ENCODE measurements around the gene PRAMEF26. TPM values are rescaled to one million over a fixed set of nuclear protein-coding genes. Genes with fewer than 3 reads are reported as not detected.
"Not testable (repeated sequence)": the region's sequence is repeated elsewhere in the genome, so short reads cannot be mapped to it uniquely, and the experiment has no call there.

PRAMEF26 gene
- total RNA-seq (2021; ENCODE audit: unreplicated experiment) (not detected), Bru-seq, nascent RNA (not detected), BruChase-seq, experiment 1, labeled RNA remaining after a 2-hour chase (not detected), BruChase-seq, experiment 2, labeled RNA remaining after a 6-hour chase (not detected)
- polyA plus RNA-seq (2012; ENCODE audit: insufficient read length) = not detected
- long read RNA-seq = 0 reads

DNA sequence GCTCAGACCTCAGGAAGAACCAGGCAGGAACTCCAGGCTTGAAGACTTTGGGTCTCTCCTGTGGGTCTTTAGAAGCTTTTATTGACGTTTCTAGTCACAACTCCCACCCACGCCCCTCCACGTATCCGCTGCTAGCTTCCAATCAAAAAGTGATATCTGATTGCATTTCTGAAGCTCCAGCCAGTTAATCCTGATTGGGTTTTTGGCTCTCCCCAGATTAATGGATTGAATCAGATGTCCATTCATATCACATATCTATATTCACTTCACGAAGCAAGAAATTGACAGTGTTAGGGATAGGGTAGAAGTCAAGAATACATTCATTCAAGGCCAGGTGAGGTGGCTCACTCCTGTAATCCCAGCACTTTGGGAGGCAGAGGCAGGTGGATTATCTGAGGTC is at the start of gene PRAMEF26:
TSS of gene PRAMEF26 (minus strand) at position 101 of the 400 bp plus-strand sequence. CDS start 2,914 bp downstream, outside the sequence.
- H3K4me3 ChIP-seq (ENCODE audit: low read depth in 2 of 2, low read length in 2 of 2); H3K4me1 ChIP-seq (ENCODE audit: control insufficient read depth, insufficient read depth, low read length); DNase-seq (ENCODE audit: low read depth, low spot score); in situ Hi-C loops (cut with HindIII; ENCODE audit: low pct_unique_long_range_greater_than_20kb, low sequenced_read_pairs); CTCF ChIA-PET; H3K27ac ChIP-seq (ENCODE audit: low read length); H3K36me3 ChIP-seq (ENCODE audit: control insufficient read depth, insufficient read depth, low read length); ATAC-seq; H3K27me3 ChIP-seq (ENCODE audit: control insufficient read depth, insufficient read depth, low read length); BruUV-seq (replicated peaks); intact Hi-C loops (cut with micrococcal nuclease; ENCODE audit: unreplicated experiment); H3K9me3 ChIP-seq (ENCODE audit: control insufficient read depth, insufficient read depth, low read depth, low read length); POLR2A ChIA-PET: not testable (repeated sequence)

GRCh38 chr1:13201309-13201708 is 45.5 kb upstream of the PRAMEF26 start, which contains the start of gene PRAMEF13:
Gene PRAMEF13 (minus strand): TSS chr1:13201409. CDS start chr1:13199589, 1,820 bp downstream.
- H3K9me3 ChIP-seq (ENCODE audit: control insufficient read depth, insufficient read depth, low read depth, low read length); H3K36me3 ChIP-seq (ENCODE audit: control insufficient read depth, insufficient read depth, low read length); intact Hi-C loops (cut with micrococcal nuclease; ENCODE audit: unreplicated experiment); H3K4me1 ChIP-seq (ENCODE audit: control insufficient read depth, insufficient read depth, low read length); CTCF ChIA-PET; ATAC-seq; H3K27ac ChIP-seq (ENCODE audit: low read length); POLR2A ChIA-PET; in situ Hi-C loops (cut with HindIII; ENCODE audit: low pct_unique_long_range_greater_than_20kb, low sequenced_read_pairs); BruUV-seq (replicated peaks); DNase-seq (ENCODE audit: low read depth, low spot score); H3K27me3 ChIP-seq (ENCODE audit: control insufficient read depth, insufficient read depth, low read length); H3K4me3 ChIP-seq (ENCODE audit: low read depth in 2 of 2, low read length in 2 of 2): not testable (repeated sequence)

DNA sequence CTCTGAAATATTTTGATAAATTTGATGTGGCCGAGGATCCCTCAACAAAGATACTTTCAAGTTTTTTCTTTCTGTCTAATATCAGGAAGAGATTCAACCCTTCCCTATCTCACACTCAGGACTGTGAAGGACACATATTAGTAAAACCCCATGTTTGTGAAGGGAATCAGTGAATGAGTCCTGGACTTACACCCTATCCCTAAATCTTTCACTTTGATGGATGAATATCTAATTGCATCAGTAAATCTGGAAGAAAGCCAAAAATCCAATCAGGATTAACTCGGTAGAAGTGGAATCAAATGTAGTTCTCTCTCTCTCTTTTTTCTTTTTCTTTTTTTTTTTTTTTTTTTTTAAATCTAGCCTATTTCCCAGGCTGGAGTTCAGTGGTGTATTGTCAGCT is 15.7 kb upstream of the PRAMEF26 start, which contains the start of gene PRAMEF9:
TSS of gene PRAMEF9 (plus strand) at position 301 of the 400 bp plus-strand sequence. CDS start 3,433 bp downstream, outside the sequence.
- intact Hi-C loops (cut with micrococcal nuclease; ENCODE audit: unreplicated experiment); H3K27ac ChIP-seq (ENCODE audit: low read length); H3K36me3 ChIP-seq (ENCODE audit: control insufficient read depth, insufficient read depth, low read length); H3K4me1 ChIP-seq (ENCODE audit: control insufficient read depth, insufficient read depth, low read length); DNase-seq (ENCODE audit: low read depth, low spot score); H3K4me3 ChIP-seq (ENCODE audit: low read depth in 2 of 2, low read length in 2 of 2); BruUV-seq (replicated peaks); CTCF ChIA-PET; H3K27me3 ChIP-seq (ENCODE audit: control insufficient read depth, insufficient read depth, low read length); in situ Hi-C loops (cut with HindIII; ENCODE audit: low pct_unique_long_range_greater_than_20kb, low sequenced_read_pairs); ATAC-seq; POLR2A ChIA-PET; H3K9me3 ChIP-seq (ENCODE audit: control insufficient read depth, insufficient read depth, low read depth, low read length): not testable (repeated sequence)

DNA sequence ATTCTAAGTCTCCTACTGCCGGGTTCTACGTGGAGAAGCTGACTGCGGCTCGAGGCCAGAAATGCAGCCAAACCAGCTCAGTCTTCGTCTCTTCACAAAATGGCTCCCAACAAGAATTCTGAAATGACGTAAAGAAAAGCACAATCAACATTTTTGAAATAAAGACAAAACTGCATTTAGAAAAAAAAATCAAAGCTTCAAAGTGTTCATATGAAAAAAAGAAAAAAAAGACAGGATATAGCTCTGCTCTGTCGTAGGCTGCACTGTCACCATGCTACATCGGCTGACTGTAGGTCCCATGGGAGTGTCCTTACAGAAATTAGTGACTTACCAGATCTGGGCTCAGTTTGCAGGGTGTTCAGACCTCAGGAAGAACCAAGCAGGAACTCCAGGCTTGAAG is 9.7 kb upstream of the PRAMEF26 start, which contains the start of gene HNRNPCL4:
TSS of gene HNRNPCL4 (minus strand) at position 101 of the 400 bp plus-strand sequence. CDS start 164 bp downstream, outside the sequence.
- CTCF ChIA-PET; POLR2A ChIA-PET; ATAC-seq; DNase-seq (ENCODE audit: low read depth, low spot score); H3K4me1 ChIP-seq (ENCODE audit: control insufficient read depth, insufficient read depth, low read length); intact Hi-C loops (cut with micrococcal nuclease; ENCODE audit: unreplicated experiment); H3K9me3 ChIP-seq (ENCODE audit: control insufficient read depth, insufficient read depth, low read depth, low read length); H3K27ac ChIP-seq (ENCODE audit: low read length); H3K4me3 ChIP-seq (ENCODE audit: low read depth in 2 of 2, low read length in 2 of 2); H3K36me3 ChIP-seq (ENCODE audit: control insufficient read depth, insufficient read depth, low read length); H3K27me3 ChIP-seq (ENCODE audit: control insufficient read depth, insufficient read depth, low read length); in situ Hi-C loops (cut with HindIII; ENCODE audit: low pct_unique_long_range_greater_than_20kb, low sequenced_read_pairs); BruUV-seq (replicated peaks): not testable (repeated sequence)

DNA sequence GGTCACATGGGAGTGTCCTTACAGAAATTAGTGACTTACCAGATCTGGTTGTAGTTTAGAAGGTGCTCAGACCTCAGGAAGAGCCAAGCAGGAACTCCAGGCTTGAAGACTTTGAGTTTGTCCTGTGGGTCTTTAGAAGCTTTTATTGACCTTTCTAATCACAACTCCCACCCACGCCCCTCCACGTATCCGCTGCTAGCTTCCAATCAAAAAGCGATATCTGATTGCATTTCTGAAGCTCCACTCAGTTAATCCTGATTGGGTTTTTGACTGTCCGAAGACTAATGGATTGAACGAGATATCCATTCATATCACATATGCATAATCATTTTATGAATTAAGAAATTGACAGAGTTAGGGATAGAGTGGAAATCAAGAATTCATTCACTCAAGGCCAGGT is 39.1 kb downstream of the PRAMEF26 start, which contains the start of gene HNRNPCL2:
TSS of gene HNRNPCL2 (minus strand) at position 101 of the 400 bp plus-strand sequence. CDS start 454 bp downstream, outside the sequence.
- intact Hi-C loops (cut with micrococcal nuclease; ENCODE audit: unreplicated experiment); H3K4me3 ChIP-seq (ENCODE audit: low read depth in 2 of 2, low read length in 2 of 2); ATAC-seq; POLR2A ChIA-PET; H3K27me3 ChIP-seq (ENCODE audit: control insufficient read depth, insufficient read depth, low read length); H3K9me3 ChIP-seq (ENCODE audit: control insufficient read depth, insufficient read depth, low read depth, low read length); BruUV-seq (replicated peaks); H3K36me3 ChIP-seq (ENCODE audit: control insufficient read depth, insufficient read depth, low read length); H3K27ac ChIP-seq (ENCODE audit: low read length); DNase-seq (ENCODE audit: low read depth, low spot score); in situ Hi-C loops (cut with HindIII; ENCODE audit: low pct_unique_long_range_greater_than_20kb, low sequenced_read_pairs); H3K4me1 ChIP-seq (ENCODE audit: control insufficient read depth, insufficient read depth, low read length); CTCF ChIA-PET: not testable (repeated sequence)

Other genes with a start within 250 kb of the PRAMEF26 start
- not detected for gene PRAMEF7, start 239.4 kb downstream of the PRAMEF26 start, total RNA-seq (2021; ENCODE audit: unreplicated experiment)
- not detected for gene PRAMEF6, start 208.4 kb downstream of the PRAMEF26 start, total RNA-seq (2021; ENCODE audit: unreplicated experiment)
- not detected for gene PRAMEF27, start 99.4 kb downstream of the PRAMEF26 start, total RNA-seq (2021; ENCODE audit: unreplicated experiment)
- gene HNRNPCL3, start 95.2 kb downstream of the PRAMEF26 start, total RNA-seq (2021; ENCODE audit: unreplicated experiment) = not detected
- not detected for gene PRAMEF25, start 85.2 kb downstream of the PRAMEF26 start, total RNA-seq (2021; ENCODE audit: unreplicated experiment)
- gene HNRNPCL2, start 39.2 kb downstream of the PRAMEF26 start, total RNA-seq (2021; ENCODE audit: unreplicated experiment) = not detected
- gene HNRNPCL4, start 9.6 kb upstream of the PRAMEF26 start, total RNA-seq (2021; ENCODE audit: unreplicated experiment) = not detected
- not detected for gene PRAMEF9, start 15.8 kb upstream of the PRAMEF26 start, total RNA-seq (2021; ENCODE audit: unreplicated experiment)
- gene PRAMEF13, start 45.4 kb upstream of the PRAMEF26 start, total RNA-seq (2021; ENCODE audit: unreplicated experiment) = not detected
- not detected for gene PRAMEF18, start 70.1 kb upstream of the PRAMEF26 start, total RNA-seq (2021; ENCODE audit: unreplicated experiment)
- not detected for gene PRAMEF5, start 98.2 kb upstream of the PRAMEF26 start, total RNA-seq (2021; ENCODE audit: unreplicated experiment)
- not detected for gene PRAMEF8, start 129.1 kb upstream of the PRAMEF26 start, total RNA-seq (2021; ENCODE audit: unreplicated experiment)
- not detected for gene PRAMEF33, start 147.5 kb upstream of the PRAMEF26 start, total RNA-seq (2021; ENCODE audit: unreplicated experiment)
- gene PRAMEF15, start 159.6 kb upstream of the PRAMEF26 start, total RNA-seq (2021; ENCODE audit: unreplicated experiment) = not detected
- gene PRAMEF14, start 191.1 kb upstream of the PRAMEF26 start, total RNA-seq (2021; ENCODE audit: unreplicated experiment) = not detected
- gene PRAMEF19, start 215.9 kb upstream of the PRAMEF26 start, total RNA-seq (2021; ENCODE audit: unreplicated experiment) = not detected
- not detected for gene PRAMEF17, start 233.6 kb upstream of the PRAMEF26 start, total RNA-seq (2021; ENCODE audit: unreplicated experiment)